Measurements from ENCODE around the gene PSKH1.
"Not testable (repeated sequence)": the region's sequence is repeated elsewhere in the genome, so short reads cannot be mapped to it uniquely, and the experiment has no call there.

Gene PSKH1

DNA sequence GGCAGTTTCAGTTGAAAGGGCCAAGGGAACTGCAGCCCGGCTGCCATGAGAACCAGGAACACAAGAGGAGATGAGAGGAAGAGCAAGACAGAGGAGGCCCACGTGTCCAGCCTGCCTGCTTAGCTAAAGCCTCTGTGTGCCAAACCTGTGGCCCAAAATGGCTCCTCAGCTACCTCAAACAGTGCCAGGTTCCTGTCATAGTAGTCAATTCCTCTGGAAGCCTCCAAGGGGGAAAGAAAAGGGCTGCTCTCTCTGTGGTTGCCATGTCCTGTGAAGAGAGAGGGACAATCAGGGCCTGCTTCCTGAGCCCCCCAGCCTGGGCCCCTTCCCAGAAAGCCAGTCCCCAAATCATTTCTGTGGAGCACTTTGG, 70.2 kb downstream of the PSKH1 start:
- no peak for DNase-seq (ENCODE audit: low read depth)

DNA sequence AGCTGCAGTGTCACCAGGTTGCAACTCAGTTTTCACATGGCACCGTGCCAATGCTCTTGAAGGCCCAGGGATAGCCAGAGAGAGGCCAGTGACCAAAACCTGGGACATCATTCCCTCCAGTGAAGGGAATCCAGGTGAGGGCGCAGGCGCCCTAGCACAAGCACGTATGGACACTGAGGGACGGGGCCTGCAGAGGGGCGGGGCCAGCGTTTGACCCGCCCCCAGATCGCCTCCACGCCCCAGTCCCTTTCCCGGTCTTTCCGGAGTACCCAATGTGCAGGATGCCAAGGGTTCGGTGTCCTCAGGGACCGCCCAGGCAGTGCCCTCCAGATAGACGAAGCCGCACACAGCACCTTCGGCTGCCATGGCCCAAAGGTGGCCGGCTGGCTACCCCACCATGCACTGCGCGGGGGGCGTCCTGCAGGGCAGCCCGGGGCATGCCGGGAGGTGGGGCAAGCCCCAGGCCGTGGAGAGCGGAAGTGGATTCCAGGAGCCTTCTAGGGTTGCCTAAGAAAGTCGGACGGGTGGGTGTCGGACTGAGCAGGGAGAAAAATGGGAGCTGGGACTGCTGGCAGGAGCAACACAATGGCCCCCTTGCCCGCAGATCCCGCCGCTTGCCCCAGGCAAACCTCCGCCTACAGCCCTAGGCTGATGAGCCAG, 70.7 kb downstream of the PSKH1 start:
- DNase-seq (ENCODE audit: low read depth), result no peak

DNA sequence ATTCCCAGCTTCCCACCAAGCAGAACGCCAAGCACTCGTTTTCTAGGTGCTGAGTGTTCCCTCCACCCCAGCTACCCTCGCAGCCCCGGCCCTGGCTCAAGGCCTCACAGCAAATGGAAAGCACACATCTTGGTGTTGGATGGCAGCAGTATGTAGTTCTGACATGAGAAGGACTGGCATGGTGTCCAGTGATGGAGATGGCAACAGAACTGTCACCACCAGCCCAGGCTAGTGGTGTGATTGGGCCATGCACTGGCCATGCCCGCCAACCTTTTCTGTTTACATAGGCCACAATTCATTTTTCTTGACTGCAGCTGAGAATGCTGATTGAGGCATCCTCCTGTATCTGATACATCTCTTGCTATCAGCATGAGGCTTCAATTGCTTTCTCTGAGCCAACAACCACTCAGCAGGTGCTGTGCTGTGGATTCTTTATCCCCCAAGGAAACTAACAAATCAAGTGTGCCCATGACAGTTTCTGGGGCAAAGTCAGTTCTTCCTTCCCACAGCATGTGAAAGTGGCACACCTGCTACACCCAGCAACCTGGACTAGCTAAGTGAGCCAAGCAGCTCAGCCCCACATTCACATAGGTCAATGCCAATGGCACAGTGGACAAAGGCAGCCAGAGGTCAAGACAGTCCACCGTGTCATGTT, 71.5 kb downstream of the PSKH1 start:
- no peak for DNase-seq (ENCODE audit: low read depth)

GRCh38 chr16:67965668-67966548, 72.9 kb downstream of the PSKH1 start:
- DNase-seq (ENCODE audit: low read depth), result no peak

GRCh38 chr16:67966549-67967182, 73.6 kb downstream of the PSKH1 start:
- DNase-seq (ENCODE audit: low read depth), result no peak

DNA sequence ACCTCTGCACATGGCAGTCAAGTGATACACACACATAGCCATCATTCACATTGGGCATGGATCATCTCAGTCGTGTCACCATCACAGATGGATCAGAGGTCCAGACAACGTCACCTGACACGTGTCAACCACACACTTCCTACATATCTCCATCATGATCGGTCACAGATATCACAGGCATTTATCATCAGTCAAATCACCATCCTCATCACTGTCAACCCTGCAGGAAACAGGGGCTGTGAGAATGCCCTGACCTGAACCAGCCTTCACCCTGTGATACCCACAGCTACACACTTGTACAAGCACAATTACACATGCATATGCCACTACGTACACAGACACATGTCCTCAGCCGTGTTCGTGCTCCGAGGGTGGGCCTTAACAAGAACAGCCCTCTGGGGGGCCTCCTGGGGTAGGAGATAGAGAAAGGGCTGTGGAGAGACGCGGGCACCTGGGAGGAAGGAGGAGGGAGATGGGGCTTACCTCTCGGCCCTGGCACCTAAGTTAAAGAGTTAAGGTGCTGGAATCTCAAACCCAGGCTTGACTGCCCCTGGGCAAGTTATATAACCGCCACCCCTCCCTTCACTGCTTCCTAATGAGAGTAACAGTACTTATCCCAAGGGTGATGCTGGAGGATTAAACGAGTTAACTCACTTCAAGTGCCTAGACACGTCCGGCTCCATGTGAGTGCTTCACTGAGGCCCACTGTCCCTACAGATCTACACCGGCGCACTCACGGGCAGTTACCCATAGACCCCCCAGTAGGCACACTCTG, 74.3 kb downstream of the PSKH1 start:
- DNase-seq (ENCODE audit: low read depth), result peak; percentile 21

- peak; percentile 21 for DNase-seq (ENCODE audit: low read depth)
These were observed 74.9 kb downstream of the PSKH1 start for GRCh38 chr16:67967958-67968399.

GRCh38 chr16:67968400-67969253, 75.6 kb downstream of the PSKH1 start, which contains the start of gene SLC12A4:
TSS of gene SLC12A4 (minus strand) at chr16:67968637. CDS start at chr16:67968553, 84 bp downstream.
- DNase-seq (ENCODE audit: low read depth), result peak; percentile 84

GRCh38 chr16:67969254-67970039, 76.4 kb downstream of the PSKH1 start:
- no peak for DNase-seq (ENCODE audit: low read depth)

GRCh38 chr16:67971111-67971510, 78.1 kb downstream of the PSKH1 start:
- no peak for DNase-seq (ENCODE audit: low read depth)

DNA sequence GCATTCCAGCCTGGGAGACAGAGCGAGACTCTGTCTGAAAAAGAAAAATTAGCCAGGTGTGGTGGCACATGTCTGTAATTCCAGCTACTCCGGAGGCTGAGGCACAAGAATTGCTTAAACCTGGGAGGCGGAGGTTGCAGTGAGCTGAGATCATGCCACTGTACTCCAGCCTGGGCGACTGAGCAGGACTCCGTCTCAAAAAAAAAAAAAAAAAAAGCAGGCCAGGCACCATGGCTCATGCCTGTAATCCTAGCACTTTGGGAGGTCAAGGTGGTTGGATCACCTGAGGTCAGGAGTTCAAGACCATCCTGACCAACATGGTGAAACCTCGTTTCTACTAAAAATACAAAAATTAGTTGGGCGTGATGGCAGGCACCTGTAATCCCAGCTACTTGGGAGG, 79.2 kb downstream of the PSKH1 start:
- not testable (repeated sequence) for DNase-seq (ENCODE audit: low read depth)

DNA sequence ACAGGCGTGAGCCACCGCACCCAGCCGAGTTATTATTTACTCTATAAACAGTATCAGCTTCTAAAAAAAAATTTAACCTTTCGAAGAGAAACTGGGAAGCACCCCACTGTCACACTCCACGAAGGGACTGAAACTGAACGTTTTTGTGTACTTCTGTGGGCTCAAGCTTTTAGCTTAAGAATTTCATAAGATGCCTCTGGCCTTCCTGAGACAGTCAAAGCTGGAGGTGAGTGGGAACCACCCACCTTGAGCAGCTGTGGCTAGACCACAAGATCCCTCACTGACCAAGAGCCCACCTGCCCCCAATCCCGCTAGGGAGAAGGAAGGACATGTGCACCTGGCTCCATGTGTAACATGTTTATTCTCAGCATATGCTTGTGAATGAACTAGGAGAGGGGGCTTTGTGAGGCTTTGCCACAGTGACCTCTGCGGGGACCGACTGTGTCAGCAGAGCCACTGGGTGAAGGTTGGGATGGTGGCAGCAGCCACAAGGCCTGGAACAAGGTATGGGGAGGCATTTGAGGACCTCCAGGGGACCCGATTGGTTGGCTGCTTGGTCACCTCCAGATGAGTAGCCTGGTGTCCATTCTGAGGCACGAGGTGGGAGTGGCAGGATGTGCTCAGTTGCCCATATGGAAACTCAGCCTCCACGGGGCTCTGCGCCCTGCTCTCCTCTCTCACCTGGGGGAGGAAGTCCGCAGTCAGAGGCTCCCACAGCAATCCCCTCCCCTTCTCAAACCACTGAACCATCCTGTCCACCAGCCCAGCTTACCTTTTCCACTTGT, 82.5 kb downstream of the PSKH1 start:
- DNase-seq (ENCODE audit: low read depth), result no peak

- no peak for DNase-seq (ENCODE audit: low read depth)
These were observed 83.2 kb downstream of the PSKH1 start for GRCh38 chr16:67976205-67976604.

- no peak for DNase-seq (ENCODE audit: low read depth)
These were observed 84.0 kb downstream of the PSKH1 start for GRCh38 chr16:67977005-67977404.

GRCh38 chr16:67977469-67978227, 84.6 kb downstream of the PSKH1 start:
- DNase-seq (ENCODE audit: low read depth), result no peak
